Stimulated activated memory B cell treated with anti-CD40 and anti-IgM and Interleukin-4, amounts not matched to agents 10 μg/mL and 1 μg/mL and 100 μg/mL, for 72 hours (primary cell): ENCODE measurements around the gene ST7.

Source experiments
- ATAC-seq: fragments of 150-1000 bp; cut with Tn5 transposase; 2 replicates; pipeline ENCODE4 v1.10.0; 2021
- H3K27ac Mint-ChIP-seq: one replicate; pipeline ENCODE4 v1.8.0; 2022; ENCODE audit warnings: mild to moderate bottlenecking, mixed read lengths
- H3K27me3 Mint-ChIP-seq: one replicate; pipeline ENCODE4 v1.8.0; 2022; ENCODE audit warnings: mixed read lengths
- H3K36me3 Mint-ChIP-seq: one replicate; pipeline ENCODE4 v1.8.0; 2022; ENCODE audit warnings: mixed read lengths
- H3K4me1 Mint-ChIP-seq: one replicate; pipeline ENCODE4 v1.8.0; 2022; ENCODE audit warnings: mixed read lengths
- H3K4me3 Mint-ChIP-seq: one replicate; pipeline ENCODE4 v1.8.0; 2022; ENCODE audit warnings: mild to moderate bottlenecking, moderate library complexity, mixed read lengths
- H3K9me3 Mint-ChIP-seq: one replicate; pipeline ENCODE4 v1.8.0; 2022; ENCODE audit warnings: mixed read lengths

ST7 gene

GRCh38 chr7:117251687-117252086 lies 298.4 kb downstream of the ST7 start:
- peaks cover 3% of the 10 kb centered on the region for H3K9me3 Mint-ChIP-seq
- peak; percentile 59 for ATAC-seq
- peak overlapping the region; percentile 43 for H3K27ac Mint-ChIP-seq
- H3K27me3 Mint-ChIP-seq, result peaks cover 23% of the 10 kb centered on the region
- H3K4me1 Mint-ChIP-seq, result peaks cover 19% of the 10 kb centered on the region
- H3K36me3 Mint-ChIP-seq, result no peaks in the 10 kb centered on the region
- no peak overlapping the region for H3K4me3 Mint-ChIP-seq

- no peaks in the 10 kb centered on the region for H3K36me3 Mint-ChIP-seq
- H3K27ac Mint-ChIP-seq, result no peak overlapping the region
- no peaks in the 10 kb centered on the region for H3K9me3 Mint-ChIP-seq
- H3K4me1 Mint-ChIP-seq, result no peaks in the 10 kb centered on the region
- peaks cover 7% of the 10 kb centered on the region for H3K27me3 Mint-ChIP-seq
- no peak for ATAC-seq
- no peak overlapping the region for H3K4me3 Mint-ChIP-seq
Measured at GRCh38 chr7:117259615-117260014, 306.3 kb downstream of the ST7 start.

- Mint-ChIP-seq H3K36me3 (no peaks in the 10 kb centered on the region), H3K27ac (no peak overlapping the region), H3K4me1 (no peaks in the 10 kb centered on the region), H3K9me3 (no peaks in the 10 kb centered on the region), H3K27me3 (peaks cover 7% of the 10 kb centered on the region), H3K4me3 (no peak overlapping the region)
- ATAC-seq, result no peak
Measured at GRCh38 chr7:117262546-117262945, 309.2 kb downstream of the ST7 start.

GRCh38 chr7:117264716-117265115 lies 311.4 kb downstream of the ST7 start:
- H3K4me3 Mint-ChIP-seq, result no peak overlapping the region
- H3K27me3 Mint-ChIP-seq, result peaks cover 7% of the 10 kb centered on the region
- H3K27ac Mint-ChIP-seq, result no peak overlapping the region
- no peaks in the 10 kb centered on the region for H3K4me1 Mint-ChIP-seq
- no peaks in the 10 kb centered on the region for H3K9me3 Mint-ChIP-seq
- H3K36me3 Mint-ChIP-seq, result no peaks in the 10 kb centered on the region
- ATAC-seq, result no peak

- H3K4me3 Mint-ChIP-seq, result no peak overlapping the region
- no peak overlapping the region for H3K27ac Mint-ChIP-seq
- H3K9me3 Mint-ChIP-seq, result no peaks in the 10 kb centered on the region
- H3K36me3 Mint-ChIP-seq, result no peaks in the 10 kb centered on the region
- no peak for ATAC-seq
- peaks cover 24% of the 10 kb centered on the region for H3K27me3 Mint-ChIP-seq
- H3K4me1 Mint-ChIP-seq, result no peaks in the 10 kb centered on the region
Measured at GRCh38 chr7:117269417-117269816, 316.1 kb downstream of the ST7 start.

GRCh38 chr7:117269886-117270285 lies 316.6 kb downstream of the ST7 start:
- ATAC-seq, result no peak

GRCh38 chr7:117270371-117270770 lies 317.1 kb downstream of the ST7 start:
- no peak overlapping the region for H3K4me3 Mint-ChIP-seq
- H3K36me3 Mint-ChIP-seq, result no peaks in the 10 kb centered on the region
- no peaks in the 10 kb centered on the region for H3K9me3 Mint-ChIP-seq
- ATAC-seq, result no peak
- H3K27me3 Mint-ChIP-seq, result peaks cover 24% of the 10 kb centered on the region
- no peaks in the 10 kb centered on the region for H3K4me1 Mint-ChIP-seq
- no peak overlapping the region for H3K27ac Mint-ChIP-seq

More at GRCh38 chr7:117269886-117270285, 316.6 kb downstream of the ST7 start:
- H3K9me3 Mint-ChIP-seq, result no peaks in the 10 kb centered on the region
- no peak overlapping the region for H3K27ac Mint-ChIP-seq
- H3K4me3 Mint-ChIP-seq, result no peak overlapping the region
- peaks cover 24% of the 10 kb centered on the region for H3K27me3 Mint-ChIP-seq
- no peaks in the 10 kb centered on the region for H3K4me1 Mint-ChIP-seq
- H3K36me3 Mint-ChIP-seq, result no peaks in the 10 kb centered on the region

- H3K36me3 Mint-ChIP-seq, result no peaks in the 10 kb centered on the region
- H3K27me3 Mint-ChIP-seq, result peaks cover 24% of the 10 kb centered on the region
- ATAC-seq, result no peak
- H3K4me1 Mint-ChIP-seq, result no peaks in the 10 kb centered on the region
- no peak overlapping the region for H3K27ac Mint-ChIP-seq
- no peak overlapping the region for H3K4me3 Mint-ChIP-seq
- H3K9me3 Mint-ChIP-seq, result no peaks in the 10 kb centered on the region
Measured at GRCh38 chr7:117271566-117271965, 318.3 kb downstream of the ST7 start.

GRCh38 chr7:117272017-117272759 lies 318.9 kb downstream of the ST7 start:
- Mint-ChIP-seq H3K4me1 (no peaks in the 10 kb centered on the region), H3K27ac (no peak overlapping the region), H3K9me3 (no peaks in the 10 kb centered on the region), H3K36me3 (no peaks in the 10 kb centered on the region), H3K4me3 (no peak overlapping the region), H3K27me3 (peaks cover 28% of the 10 kb centered on the region)
- no peak for ATAC-seq

- Mint-ChIP-seq H3K27ac (no peak overlapping the region), H3K4me3 (no peak overlapping the region), H3K27me3 (peaks cover 32% of the 10 kb centered on the region), H3K9me3 (no peaks in the 10 kb centered on the region), H3K4me1 (no peaks in the 10 kb centered on the region), H3K36me3 (no peaks in the 10 kb centered on the region)
- no peak for ATAC-seq
Measured at GRCh38 chr7:117273325-117273724, 320.0 kb downstream of the ST7 start.

- no peaks in the 10 kb centered on the region for H3K4me1 Mint-ChIP-seq
- H3K9me3 Mint-ChIP-seq, result no peaks in the 10 kb centered on the region
- H3K27ac Mint-ChIP-seq, result no peak overlapping the region
- H3K27me3 Mint-ChIP-seq, result peaks cover 32% of the 10 kb centered on the region
- H3K4me3 Mint-ChIP-seq, result no peak overlapping the region
- no peak for ATAC-seq
- no peaks in the 10 kb centered on the region for H3K36me3 Mint-ChIP-seq
Measured at GRCh38 chr7:117273814-117274225, 320.5 kb downstream of the ST7 start.

GRCh38 chr7:117274951-117275350 lies 321.6 kb downstream of the ST7 start:
- Mint-ChIP-seq H3K27me3 (peaks cover 32% of the 10 kb centered on the region), H3K27ac (no peak overlapping the region), H3K9me3 (no peaks in the 10 kb centered on the region), H3K36me3 (no peaks in the 10 kb centered on the region), H3K4me3 (no peak overlapping the region), H3K4me1 (no peaks in the 10 kb centered on the region)
- no peak for ATAC-seq

GRCh38 chr7:117277576-117277975 lies 324.3 kb downstream of the ST7 start:
- H3K4me3 Mint-ChIP-seq, result no peak overlapping the region
- peaks cover 17% of the 10 kb centered on the region for H3K27me3 Mint-ChIP-seq
- no peak for ATAC-seq
- no peaks in the 10 kb centered on the region for H3K36me3 Mint-ChIP-seq
- H3K27ac Mint-ChIP-seq, result no peak overlapping the region
- H3K9me3 Mint-ChIP-seq, result no peaks in the 10 kb centered on the region
- no peaks in the 10 kb centered on the region for H3K4me1 Mint-ChIP-seq

GRCh38 chr7:117278040-117278439 lies 324.7 kb downstream of the ST7 start:
- no peak overlapping the region for H3K4me3 Mint-ChIP-seq
- H3K36me3 Mint-ChIP-seq, result no peaks in the 10 kb centered on the region
- no peak for ATAC-seq
- no peaks in the 10 kb centered on the region for H3K9me3 Mint-ChIP-seq
- no peak overlapping the region for H3K27ac Mint-ChIP-seq
- H3K4me1 Mint-ChIP-seq, result no peaks in the 10 kb centered on the region
- H3K27me3 Mint-ChIP-seq, result peaks cover 13% of the 10 kb centered on the region

- Mint-ChIP-seq H3K36me3 (no peaks in the 10 kb centered on the region), H3K27me3 (peaks cover 9% of the 10 kb centered on the region), H3K9me3 (no peaks in the 10 kb centered on the region), H3K27ac (no peak overlapping the region), H3K4me1 (no peaks in the 10 kb centered on the region), H3K4me3 (no peak overlapping the region)
- no peak for ATAC-seq
Measured at GRCh38 chr7:117279203-117279602, 325.9 kb downstream of the ST7 start.
